DND-41 (cell line): ENCODE results near the gene HLA-E.

ENCODE experiments used
- ATAC-seq: fragments of 200-7000 bp; cut with Tn5 transposase; 3 replicates; pipeline ENCODE4 v1.9.1; 2021; ENCODE audit warnings: low read depth; ENCODE audit not compliant: insufficient read depth
- DNase-seq: peaks from one replicate; pipeline ENCODE4 v3.0.0-alpha.2; 2020
- H2AFZ ChIP-seq: 2 replicates; pipeline ENCODE4 v1.6.0; 2012; ENCODE audit warnings: low read depth, low read length
- H3K27ac ChIP-seq: 2 replicates; pipeline ENCODE4 v1.5.1; 2012; ENCODE audit warnings: low read length, inconsistent platforms
- H3K27me3 ChIP-seq: fragments of 200-600 bp; sonication (generic); 2 replicates; pipeline ENCODE4 v1.6.0; 2012; ENCODE audit warnings: low read length, mild to moderate bottlenecking, inconsistent platforms; ENCODE audit not compliant: insufficient read depth, poor library complexity
- H3K36me3 ChIP-seq: 2 replicates; pipeline ENCODE4 v1.5.1; 2012; ENCODE audit warnings: low read length, inconsistent platforms; ENCODE audit not compliant: insufficient read depth
- H3K4me1 ChIP-seq: 2 replicates; pipeline ENCODE4 v1.5.1; 2012; ENCODE audit warnings: mild to moderate bottlenecking, low read length; ENCODE audit not compliant: insufficient read depth
- H3K4me2 ChIP-seq: 2 replicates; pipeline ENCODE4 v1.6.0; 2012; ENCODE audit warnings: mild to moderate bottlenecking, moderate library complexity, low read length, inconsistent platforms; ENCODE audit not compliant: insufficient read depth
- H3K4me3 ChIP-seq, 2 experiments: fragments of 200-600 bp in 1 of 2; shearing (Covaris generic) in 1 of 2; 2 replicates each; pipeline ENCODE4 v1.5.1; 2012 to 2016; ENCODE audit warnings: inconsistent platforms in 2 of 2, low read length in 2 of 2, mild to moderate bottlenecking in 2 of 2, low read depth in 1 of 2, moderate library complexity in 1 of 2
- H3K79me2 ChIP-seq: 2 replicates; pipeline ENCODE4 v1.6.0; 2012; ENCODE audit warnings: low read length, inconsistent platforms; ENCODE audit not compliant: insufficient read depth
- H3K9ac ChIP-seq: 2 replicates; pipeline ENCODE4 v1.6.0; 2012; ENCODE audit warnings: low read depth, mild to moderate bottlenecking, inconsistent platforms, low read length, moderate library complexity
- H3K9me3 ChIP-seq: 2 replicates; pipeline ENCODE4 v1.5.1; 2012; ENCODE audit warnings: low read length, moderate library complexity, mild to moderate bottlenecking, inconsistent platforms; ENCODE audit not compliant: insufficient read depth, severe bottlenecking
- H4K20me1 ChIP-seq: 2 replicates; pipeline ENCODE4 v1.6.0; 2012; ENCODE audit warnings: low read length; ENCODE audit not compliant: insufficient read depth
- EZH2 ChIP-seq: IDR thresholded peaks from 3 replicates; pipeline ENCODE4 v1.6.1; 2012; ENCODE audit warnings: borderline replicate concordance, low read depth, mild to moderate bottlenecking, moderate library complexity, low read length, inconsistent platforms; ENCODE audit not compliant: severe bottlenecking
- TF ChIP-seq, protein P1 (sequence below): IDR thresholded peaks from 2 replicates; pipeline ENCODE4 v1.5.1; 2012; ENCODE audit warnings: borderline replicate concordance, low read length, moderate library complexity, mild to moderate bottlenecking; ENCODE audit not compliant: poor library complexity, severe bottlenecking; ENCODE audit errors: extremely low read depth

The HLA-E gene

DNA sequence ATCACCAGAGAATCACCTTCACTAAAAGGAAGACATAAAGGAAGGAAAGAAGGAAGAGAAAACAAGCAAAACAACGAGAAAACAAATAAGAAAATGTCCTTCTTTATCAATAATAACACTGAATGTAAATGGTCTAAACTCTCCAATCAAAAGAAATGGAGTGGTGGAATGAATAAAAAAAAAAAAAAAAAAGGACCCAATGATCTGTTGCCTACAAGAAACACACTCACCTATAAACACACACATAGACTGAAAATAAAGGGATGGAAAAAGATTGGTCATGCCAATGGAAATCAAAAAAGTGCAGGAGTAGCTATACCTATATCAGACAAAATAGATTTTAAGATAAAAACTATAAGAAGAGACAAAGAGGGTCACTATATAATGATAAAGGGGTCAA is 30.2 kb upstream of the HLA-E start:
- H2AFZ ChIP-seq: no peak overlapping the region
- no peak for DNase-seq
- no peak overlapping the region for H3K4me3 ChIP-seq
- peaks cover 12% of the 10 kb centered on the region for H4K20me1 ChIP-seq
- H3K9ac ChIP-seq: no peak overlapping the region
- no peak overlapping the region for H3K27ac ChIP-seq
- TF ChIP-seq EZH2: no peak
- TF ChIP-seq, protein P1, sequence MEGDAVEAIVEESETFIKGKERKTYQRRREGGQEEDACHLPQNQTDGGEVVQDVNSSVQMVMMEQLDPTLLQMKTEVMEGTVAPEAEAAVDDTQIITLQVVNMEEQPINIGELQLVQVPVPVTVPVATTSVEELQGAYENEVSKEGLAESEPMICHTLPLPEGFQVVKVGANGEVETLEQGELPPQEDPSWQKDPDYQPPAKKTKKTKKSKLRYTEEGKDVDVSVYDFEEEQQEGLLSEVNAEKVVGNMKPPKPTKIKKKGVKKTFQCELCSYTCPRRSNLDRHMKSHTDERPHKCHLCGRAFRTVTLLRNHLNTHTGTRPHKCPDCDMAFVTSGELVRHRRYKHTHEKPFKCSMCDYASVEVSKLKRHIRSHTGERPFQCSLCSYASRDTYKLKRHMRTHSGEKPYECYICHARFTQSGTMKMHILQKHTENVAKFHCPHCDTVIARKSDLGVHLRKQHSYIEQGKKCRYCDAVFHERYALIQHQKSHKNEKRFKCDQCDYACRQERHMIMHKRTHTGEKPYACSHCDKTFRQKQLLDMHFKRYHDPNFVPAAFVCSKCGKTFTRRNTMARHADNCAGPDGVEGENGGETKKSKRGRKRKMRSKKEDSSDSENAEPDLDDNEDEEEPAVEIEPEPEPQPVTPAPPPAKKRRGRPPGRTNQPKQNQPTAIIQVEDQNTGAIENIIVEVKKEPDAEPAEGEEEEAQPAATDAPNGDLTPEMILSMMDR: no peak
- no peaks in the 10 kb centered on the region for H3K9me3 ChIP-seq
- no peaks in the 10 kb centered on the region for H3K79me2 ChIP-seq
- H3K36me3 ChIP-seq: no peaks in the 10 kb centered on the region
- no peak for ATAC-seq
- peaks cover 38% of the 10 kb centered on the region for H3K27me3 ChIP-seq
- H3K4me1 ChIP-seq: peaks cover 12% of the 10 kb centered on the region
- H3K4me2 ChIP-seq: no peak overlapping the region

DNA sequence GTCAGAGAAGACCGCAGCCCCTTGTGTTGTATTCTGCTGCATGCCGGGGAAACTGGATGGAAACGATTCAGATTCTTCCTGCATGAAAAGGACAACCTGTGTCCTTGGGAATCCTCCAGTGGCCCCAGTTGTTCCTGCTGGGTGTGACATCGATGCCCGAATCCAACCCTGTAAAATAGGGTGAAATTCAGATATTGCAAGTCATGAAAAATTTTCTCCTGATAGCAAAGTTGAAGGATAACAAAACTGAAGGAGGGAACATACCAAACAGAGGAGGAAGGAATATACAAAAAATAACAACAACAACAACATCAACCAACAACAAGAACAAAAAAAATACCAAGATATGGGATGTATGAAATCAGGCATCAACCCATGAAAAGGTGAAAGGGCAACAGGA is 28.3 kb upstream of the HLA-E start:
- no peaks in the 10 kb centered on the region for H3K79me2 ChIP-seq
- H3K9me3 ChIP-seq: no peaks in the 10 kb centered on the region
- peaks cover 22% of the 10 kb centered on the region for H4K20me1 ChIP-seq
- ATAC-seq (no peak), DNase-seq (no peak)
- H3K27me3 ChIP-seq: peaks cover 50% of the 10 kb centered on the region
- no peaks in the 10 kb centered on the region for H3K36me3 ChIP-seq
- no peak overlapping the region for H3K27ac ChIP-seq
- H3K4me1 ChIP-seq: peaks cover 12% of the 10 kb centered on the region
- H3K4me3 ChIP-seq: no peak overlapping the region
- H3K9ac ChIP-seq: no peak overlapping the region
- H2AFZ ChIP-seq: no peak overlapping the region
- H3K4me2 ChIP-seq: no peak overlapping the region
- TF ChIP-seq EZH2: no peak
- TF ChIP-seq, protein P1: no peak

DNA sequence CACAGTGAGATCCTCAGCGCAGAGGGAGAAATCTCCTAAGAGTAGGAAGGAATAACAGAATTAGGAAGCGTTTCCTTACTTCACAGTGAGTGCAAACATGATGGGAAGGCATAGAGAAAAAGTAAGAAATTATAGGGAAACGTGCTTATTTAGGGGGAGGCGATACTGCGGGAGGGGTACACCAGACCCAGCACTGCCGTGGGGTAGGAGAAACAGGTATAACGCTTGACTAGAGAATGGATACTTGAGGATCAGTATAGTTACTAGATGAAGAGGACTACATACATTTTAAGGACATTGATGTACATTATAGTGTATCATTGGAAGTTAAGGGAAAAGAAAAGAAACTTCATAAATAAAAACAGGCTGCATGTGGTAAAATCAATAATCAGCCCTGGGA is 26.8 kb upstream of the HLA-E start:
- Histone ChIP-seq H3K4me3 (no peak overlapping the region), H3K9me3 (no peaks in the 10 kb centered on the region), H3K36me3 (no peaks in the 10 kb centered on the region), H2AFZ (no peak overlapping the region), H3K27ac (no peak overlapping the region), H3K4me2 (no peak overlapping the region), H3K79me2 (no peaks in the 10 kb centered on the region), H4K20me1 (peaks cover 28% of the 10 kb centered on the region), H3K4me1 (peaks cover 12% of the 10 kb centered on the region), H3K27me3 (peaks cover 63% of the 10 kb centered on the region), H3K9ac (no peak overlapping the region)
- ATAC-seq (no peak), DNase-seq (no peak)
- no peak for TF ChIP-seq EZH2
- TF ChIP-seq, protein P1: no peak

DNA sequence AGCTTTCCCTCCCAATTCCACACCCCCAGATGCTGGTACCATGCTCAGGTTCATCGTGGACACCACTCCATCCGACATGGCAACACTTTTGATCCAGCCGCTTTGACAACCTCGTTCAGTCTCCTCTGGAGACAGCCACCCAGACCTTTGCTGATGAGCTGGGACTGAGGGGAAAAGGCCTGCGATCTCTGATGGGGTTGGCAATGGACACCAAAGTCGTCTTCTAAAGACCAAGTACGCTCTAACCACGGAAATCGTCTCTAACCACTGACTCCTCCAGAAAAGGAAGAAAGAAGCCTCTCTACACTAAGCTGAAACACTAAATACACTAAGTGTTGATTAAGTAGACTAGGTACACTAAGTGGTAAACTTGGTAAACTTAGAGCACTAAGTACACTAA is 26.1 kb upstream of the HLA-E start:
- no peak for DNase-seq
- no peak overlapping the region for H2AFZ ChIP-seq

More for the DNA sequence above, 26.1 kb upstream of the HLA-E start:
- H3K9ac ChIP-seq: no peak overlapping the region
- H4K20me1 ChIP-seq: peaks cover 28% of the 10 kb centered on the region
- H3K27ac ChIP-seq: no peak overlapping the region
- H3K27me3 ChIP-seq: peaks cover 67% of the 10 kb centered on the region
- TF ChIP-seq, protein P1: no peak
- no peak for TF ChIP-seq EZH2
- ATAC-seq: no peak; the same call in 2 of the 3 replicates
- no peaks in the 10 kb centered on the region for H3K79me2 ChIP-seq
- H3K36me3 ChIP-seq: no peaks in the 10 kb centered on the region
- no peak overlapping the region for H3K4me3 ChIP-seq
- H3K4me2 ChIP-seq: peak overlapping the region; percentile 22; the same call in 1 of the 2 replicates
- H3K4me1 ChIP-seq: peaks cover 12% of the 10 kb centered on the region
- no peaks in the 10 kb centered on the region for H3K9me3 ChIP-seq
